ENCODE measurements around the gene FAM171A1.

DNA sequence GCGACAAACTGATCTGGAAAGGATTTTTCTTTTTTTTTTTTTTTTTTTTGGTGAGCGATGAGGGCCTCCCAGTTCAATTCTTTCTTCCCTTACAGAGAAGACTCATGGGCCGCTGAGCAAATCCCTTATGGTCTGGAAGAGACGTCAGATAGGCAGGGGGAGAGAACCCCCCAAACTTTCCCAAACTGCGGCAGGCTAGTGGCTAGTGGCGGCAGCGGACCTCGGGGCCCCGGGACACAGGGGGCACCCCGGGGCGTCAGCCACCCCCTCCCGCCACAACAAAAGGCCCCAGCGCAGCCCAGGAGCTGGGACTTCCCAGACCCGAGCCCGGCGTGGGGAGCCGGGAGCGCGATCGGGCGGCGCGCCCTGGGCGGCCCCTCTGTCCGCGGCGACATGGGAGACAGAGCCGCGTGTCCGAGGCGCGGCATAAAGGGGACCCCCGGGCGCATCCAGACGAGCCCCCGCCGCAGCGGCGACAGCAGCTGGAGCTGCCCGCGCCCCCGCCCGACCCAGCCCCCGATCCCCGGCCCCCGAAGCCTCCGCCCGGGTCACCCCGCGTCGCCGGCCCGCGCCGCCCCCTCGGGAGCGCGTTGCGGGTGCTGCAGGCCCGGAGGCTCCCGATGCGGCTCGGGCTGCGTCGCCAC, 755 bp downstream of the FAM171A1 start:
- TF ChIP-seq, protein P1, sequence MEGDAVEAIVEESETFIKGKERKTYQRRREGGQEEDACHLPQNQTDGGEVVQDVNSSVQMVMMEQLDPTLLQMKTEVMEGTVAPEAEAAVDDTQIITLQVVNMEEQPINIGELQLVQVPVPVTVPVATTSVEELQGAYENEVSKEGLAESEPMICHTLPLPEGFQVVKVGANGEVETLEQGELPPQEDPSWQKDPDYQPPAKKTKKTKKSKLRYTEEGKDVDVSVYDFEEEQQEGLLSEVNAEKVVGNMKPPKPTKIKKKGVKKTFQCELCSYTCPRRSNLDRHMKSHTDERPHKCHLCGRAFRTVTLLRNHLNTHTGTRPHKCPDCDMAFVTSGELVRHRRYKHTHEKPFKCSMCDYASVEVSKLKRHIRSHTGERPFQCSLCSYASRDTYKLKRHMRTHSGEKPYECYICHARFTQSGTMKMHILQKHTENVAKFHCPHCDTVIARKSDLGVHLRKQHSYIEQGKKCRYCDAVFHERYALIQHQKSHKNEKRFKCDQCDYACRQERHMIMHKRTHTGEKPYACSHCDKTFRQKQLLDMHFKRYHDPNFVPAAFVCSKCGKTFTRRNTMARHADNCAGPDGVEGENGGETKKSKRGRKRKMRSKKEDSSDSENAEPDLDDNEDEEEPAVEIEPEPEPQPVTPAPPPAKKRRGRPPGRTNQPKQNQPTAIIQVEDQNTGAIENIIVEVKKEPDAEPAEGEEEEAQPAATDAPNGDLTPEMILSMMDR (conservative IDR thresholded peaks at IDR 0.05 in 1 of 2, IDR thresholded peaks at IDR 0.05 in 1 of 2; ENCODE audit: extremely low read depth in 1 of 2, insufficient read depth in 1 of 2, low read depth in 1 of 2, low read length in 2 of 2) = no peak
- no peak for TF ChIP-seq EZH2 (IDR thresholded peaks at IDR 0.05; ENCODE audit: borderline replicate concordance, low read length)
